Renal cortex interstitium (tissue), 11 donors: ENCODE results near the gene HYDIN. TPM values are rescaled to one million over a fixed set of nuclear protein-coding genes. Genes with fewer than 3 reads are reported as not detected.
"Not testable (repeated sequence)": the region's sequence is repeated elsewhere in the genome, so short reads cannot be mapped to it uniquely, and the experiment has no call there.

ENCODE experiments used
- DNase-seq, 11 donors: peaks; one replicate each; pipeline ENCODE4 v3.0.0-alpha.2; 2013; ENCODE audit warnings: low read depth in 9 of 11, low spot score in 4 of 11; ENCODE audit errors: extremely low read depth in 1 of 11
- polyA plus RNA-seq, 3 donors: library from polyadenylated mRNA; unstranded; fragments of 120-200 nt; gene quantifications; one replicate each; pipeline ENCODE4 v1.2.1, GENCODE V29; 2013; ENCODE audit not compliant: insufficient read length in 3 of 3

Gene HYDIN
- polyA plus RNA-seq, 3 donors = 10.8 to 17.6 (median 13.6) TPM

- not testable (repeated sequence) for DNase-seq
Observed at GRCh38 chr16:71157278-71157677, 73.2 kb downstream of the HYDIN start.

- not testable (repeated sequence) for DNase-seq
Observed at GRCh38 chr16:71153329-71153728, 77.2 kb downstream of the HYDIN start.

DNA sequence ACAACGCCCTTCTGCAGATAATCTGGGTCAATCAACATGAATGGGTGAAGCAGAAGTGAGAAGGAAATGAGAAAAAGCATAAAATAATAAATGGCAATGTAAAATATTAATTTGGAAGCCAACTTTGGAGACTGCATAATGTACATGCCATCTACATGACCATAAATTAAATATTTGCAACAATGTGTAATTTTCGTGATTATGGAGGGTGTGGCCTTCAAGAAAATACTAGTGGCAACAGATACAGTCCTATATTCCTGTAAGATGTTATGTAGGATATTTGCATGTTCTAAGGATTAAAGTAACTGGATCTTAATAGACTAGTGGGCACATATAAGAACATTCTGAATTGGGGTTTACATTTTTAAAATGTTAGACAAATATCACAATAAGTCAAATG, 78.9 kb downstream of the HYDIN start:
- DNase-seq = not testable (repeated sequence)

DNA sequence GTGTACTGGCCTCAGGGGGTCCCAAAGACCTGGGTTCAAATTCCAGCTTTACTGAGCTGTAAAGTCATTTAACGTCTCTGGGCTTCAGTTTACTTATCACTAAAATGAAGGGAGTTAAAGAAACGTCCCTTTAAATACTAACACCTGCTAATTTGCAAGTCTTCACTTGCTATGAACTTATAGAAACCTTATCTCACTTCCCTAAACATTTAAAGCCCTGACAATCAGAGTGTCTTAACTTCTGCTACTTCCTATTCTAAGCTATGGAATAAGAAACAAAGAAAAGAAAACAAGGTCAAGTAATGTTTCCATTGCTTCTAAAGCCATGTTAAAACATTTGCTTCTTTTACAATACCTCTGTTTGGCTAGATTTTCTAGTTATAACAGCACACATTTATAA, 87.3 kb downstream of the HYDIN start:
- DNase-seq = not testable (repeated sequence)

DNA sequence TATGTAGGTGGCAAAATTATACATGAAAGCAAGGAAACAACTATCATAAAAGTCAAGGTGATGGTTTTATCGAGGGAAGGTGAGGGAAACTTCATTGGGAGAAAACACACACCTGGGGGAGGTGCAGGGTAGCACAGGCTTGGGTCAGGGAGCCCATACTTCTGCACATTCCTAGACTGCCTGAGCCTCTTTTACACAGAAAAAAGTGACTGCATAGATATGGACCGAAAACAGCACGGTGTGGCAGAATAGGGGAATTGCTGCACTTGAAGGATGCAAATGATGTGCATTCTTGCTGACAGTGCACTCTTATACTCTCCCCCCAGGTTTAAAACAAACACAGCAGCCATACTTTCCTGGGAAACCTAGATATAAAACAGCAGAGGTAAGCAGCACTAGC, 120.0 kb downstream of the HYDIN start:
- not testable (repeated sequence) for DNase-seq

DNA sequence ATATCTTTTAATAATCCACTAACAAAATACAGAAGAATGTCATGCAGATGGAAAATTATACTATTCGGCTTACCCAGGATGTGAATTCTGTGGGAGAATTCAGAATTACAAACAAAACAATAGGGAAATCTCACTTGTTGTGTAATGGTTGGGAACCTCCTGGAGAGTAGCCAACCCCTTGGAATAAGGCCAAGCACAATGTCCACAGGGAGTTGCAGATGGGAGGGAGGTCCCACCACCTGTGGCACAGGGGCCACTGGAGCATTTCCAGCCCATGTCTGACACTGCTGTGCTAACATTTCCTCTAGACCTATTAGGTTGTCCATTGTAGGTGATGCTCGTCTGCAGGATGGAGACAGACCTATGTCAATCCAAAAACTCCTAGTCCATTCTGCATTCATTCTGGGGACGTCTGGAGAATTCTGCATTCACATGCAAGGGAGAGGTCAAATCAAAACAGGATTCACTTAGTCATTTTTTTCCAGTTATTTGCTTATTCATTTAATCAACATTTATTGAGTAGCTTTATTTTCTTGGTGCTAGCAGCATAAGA, 120.8 kb downstream of the HYDIN start:
- DNase-seq = not testable (repeated sequence)

DNA sequence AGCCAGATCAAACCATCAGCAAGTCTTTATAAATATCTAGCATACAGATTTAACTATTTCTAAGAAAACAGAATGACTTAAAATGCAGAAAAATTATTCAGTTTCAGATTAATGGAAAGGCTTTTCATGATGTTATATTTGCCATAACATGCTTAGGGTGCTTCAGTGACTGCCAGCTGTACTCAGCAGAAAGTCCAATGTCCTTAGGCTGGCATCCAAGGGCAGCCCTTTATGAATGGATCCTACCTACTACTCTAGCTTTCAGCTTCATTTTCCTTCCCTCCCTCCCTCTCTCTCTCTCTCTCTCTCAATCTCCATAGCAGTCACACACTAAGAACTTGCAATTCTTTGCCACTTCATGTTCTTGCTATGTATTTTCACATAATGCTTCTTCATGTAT, 124.6 kb downstream of the HYDIN start:
- not testable (repeated sequence) for DNase-seq

GRCh38 chr16:71083573-71083972, 146.9 kb downstream of the HYDIN start:
- DNase-seq = not testable (repeated sequence)

DNA sequence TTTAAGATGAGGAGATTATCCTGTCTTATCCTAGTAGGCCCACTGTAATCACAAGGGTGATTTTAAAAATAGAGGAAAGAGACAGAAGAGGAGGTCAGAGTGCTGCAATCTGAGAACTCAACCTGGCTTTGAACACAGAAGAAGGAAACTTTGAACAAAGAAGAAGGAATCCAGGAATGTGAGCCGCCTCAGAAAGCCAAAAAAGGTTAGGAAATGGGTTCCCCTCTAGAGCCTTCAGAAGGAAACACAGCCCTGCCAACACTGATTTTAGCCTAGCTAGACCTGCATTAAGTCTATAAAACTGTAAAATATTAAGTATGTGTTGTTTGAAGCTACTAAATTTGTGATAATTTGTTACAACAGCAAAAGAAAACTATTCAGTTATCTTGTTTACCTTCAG, 149.7 kb downstream of the HYDIN start:
- not testable (repeated sequence) for DNase-seq

DNA sequence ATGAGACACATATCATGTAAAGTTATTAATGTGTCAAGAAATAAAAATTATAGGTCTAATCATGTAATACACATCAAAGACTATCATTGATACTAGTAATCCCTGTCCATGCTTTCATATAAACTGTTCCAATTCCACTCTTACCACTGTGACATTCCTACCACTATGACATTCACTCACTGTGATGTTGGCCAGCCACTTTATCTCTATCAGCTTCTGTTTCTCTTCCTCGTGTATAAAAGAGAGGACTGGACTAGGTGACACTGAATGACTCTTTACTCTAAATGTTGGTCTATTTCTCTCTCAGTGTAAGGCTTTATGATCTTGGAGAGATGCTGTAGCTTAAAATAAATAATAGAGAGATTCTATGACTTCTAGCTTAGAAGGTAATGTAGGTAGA, 150.3 kb downstream of the HYDIN start:
- not testable (repeated sequence) for DNase-seq

- DNase-seq = not testable (repeated sequence)
Observed at GRCh38 chr16:71070651-71071050, 159.9 kb downstream of the HYDIN start.

DNA sequence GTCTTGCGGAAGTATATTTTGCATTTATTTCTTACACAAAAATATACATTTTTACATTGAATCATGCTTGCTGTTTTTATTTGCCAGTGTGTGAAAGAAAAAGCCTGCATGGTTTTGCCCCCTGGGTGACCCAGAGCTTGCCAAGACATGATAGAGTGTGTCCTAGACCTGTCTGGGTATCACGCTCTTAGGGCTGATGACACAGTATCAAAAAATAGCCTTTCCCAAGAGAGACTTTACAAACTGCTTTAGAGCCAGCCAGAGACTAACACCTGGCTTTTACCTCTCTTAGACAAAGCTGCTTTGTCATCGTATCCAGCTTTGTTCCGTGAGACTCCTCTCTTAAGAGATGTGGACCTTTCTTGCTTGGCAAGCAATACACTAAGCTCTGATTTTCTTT, 160.7 kb downstream of the HYDIN start:
- DNase-seq = not testable (repeated sequence)

- not testable (repeated sequence) for DNase-seq
Observed at GRCh38 chr16:71053897-71054609, 176.5 kb downstream of the HYDIN start.

GRCh38 chr16:71050307-71050706, 180.2 kb downstream of the HYDIN start:
- DNase-seq = not testable (repeated sequence)

GRCh38 chr16:71039368-71040111, 191.0 kb downstream of the HYDIN start:
- not testable (repeated sequence) for DNase-seq

- DNase-seq = not testable (repeated sequence)
Observed at GRCh38 chr16:71038421-71038820, 192.1 kb downstream of the HYDIN start.

GRCh38 chr16:71037987-71038386, 192.5 kb downstream of the HYDIN start:
- DNase-seq = not testable (repeated sequence)

DNA sequence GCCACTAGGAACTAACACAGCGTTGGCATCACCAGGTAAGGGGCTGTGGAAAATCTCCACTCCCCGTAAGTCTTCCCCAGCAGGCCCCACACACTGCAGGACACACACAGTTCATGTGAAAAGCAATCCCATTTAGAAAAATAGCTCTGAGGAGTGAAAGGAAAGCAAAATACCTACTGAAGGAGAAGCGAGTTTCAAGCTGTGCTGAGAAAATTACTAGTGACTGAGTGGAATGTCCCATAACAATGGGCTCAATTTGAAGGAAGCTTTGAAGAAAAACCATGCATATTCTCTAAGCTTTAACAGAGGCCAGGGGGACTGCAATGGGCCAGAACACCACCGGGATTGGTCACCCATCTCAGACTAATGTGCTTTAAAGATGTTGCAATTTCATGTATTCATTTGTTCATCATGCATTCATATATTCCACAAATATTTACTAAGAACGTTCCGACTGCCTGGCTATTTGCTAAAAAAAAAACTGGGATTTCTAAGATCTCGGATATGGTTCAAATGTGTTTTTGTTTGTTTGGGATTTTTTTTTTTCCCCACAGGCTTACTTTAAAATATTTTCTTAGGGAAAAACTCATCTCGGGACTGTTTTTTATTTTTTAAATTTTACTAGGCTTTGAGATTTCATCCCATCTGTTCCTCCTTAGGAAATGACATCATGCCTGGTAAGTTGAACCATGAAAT, 202.3 kb downstream of the HYDIN start:
- not testable (repeated sequence) for DNase-seq

GRCh38 chr16:71027511-71027910, 203.0 kb downstream of the HYDIN start:
- DNase-seq = not testable (repeated sequence)
